GM12873 (cell line): Measurements from ENCODE around the gene TBXAS1.

Experiments used
- CTCF ChIP-seq: IDR thresholded peaks from 2 replicates; pipeline ENCODE4 v1.5.1; 2012; ENCODE audit warnings: low read depth, mild to moderate bottlenecking, moderate library complexity, low read length, control low read depth; ENCODE audit not compliant: insufficient read depth; ENCODE audit errors: missing control alignments

The TBXAS1 gene

GRCh38 chr7:140018125-140019043, 189.3 kb downstream of the TBXAS1 start:
- TF ChIP-seq CTCF = no peak

- TF ChIP-seq CTCF = no peak
These were observed 190.1 kb downstream of the TBXAS1 start for GRCh38 chr7:140019172-140019571.

GRCh38 chr7:140019606-140020005, 190.5 kb downstream of the TBXAS1 start:
- no peak for TF ChIP-seq CTCF

GRCh38 chr7:140021603-140022002, 192.5 kb downstream of the TBXAS1 start:
- no peak for TF ChIP-seq CTCF

GRCh38 chr7:140022582-140023211, 193.6 kb downstream of the TBXAS1 start:
- no peak for TF ChIP-seq CTCF

GRCh38 chr7:140023728-140024127, 194.7 kb downstream of the TBXAS1 start:
- no peak for TF ChIP-seq CTCF

GRCh38 chr7:140024585-140024984, 195.5 kb downstream of the TBXAS1 start:
- no peak for TF ChIP-seq CTCF
